H1 (cell line): ENCODE measurements around the gene TBC1D22A. TPM values are rescaled to one million over a fixed set of nuclear protein-coding genes. Genes with fewer than 3 reads are reported as not detected.

Experiments
- CTCF ChIA-PET: fragments of 300-600 bp; sonication (Branson Sonifier 250); formaldehyde crosslinking; loops from one replicate; lab custom pipeline; 2021; ENCODE audit not compliant: partially characterized antibody; lab: Charles Lee
- POLR2A ChIA-PET: fragments of 300-600 bp; sonication (Branson Sonifier 250); formaldehyde crosslinking; loops from one replicate; lab custom pipeline; 2021; ENCODE audit warnings: inconsistent platforms; ENCODE audit not compliant: partially characterized antibody; lab: Charles Lee
- DNase-seq, 2 experiments: peaks; one replicate each; pipeline versions ENCODE4 v3.0.0 to v3.0.0-alpha.2; 2010 to 2022; ENCODE audit warnings: low spot score in 2 of 2, low read depth in 1 of 2, mixed read lengths in 1 of 2
- FAIRE-seq: peaks from 2 replicates; lab custom pipeline; 2011; peaks lifted over from hg19 to GRCh38; lab: Jason Lieb, UNC
- H2AFZ ChIP-seq: 2 replicates; pipeline ENCODE4 v1.8.1; 2012; ENCODE audit warnings: low read length, inconsistent platforms
- H2AK5ac ChIP-seq: 2 replicates; pipeline ENCODE4 v1.6.1; 2013; ENCODE audit warnings: low read depth, low read length
- H2BK120ac ChIP-seq: replicated peaks from 2 replicates; pipeline ENCODE3; 2013; ENCODE audit warnings: low read depth, low read length, inconsistent platforms
- H2BK12ac ChIP-seq: 2 replicates; pipeline ENCODE4 v1.6.1; 2013; ENCODE audit warnings: low read depth, low read length
- H2BK15ac ChIP-seq: 2 replicates; pipeline ENCODE4 v1.6.1; 2013; ENCODE audit warnings: low read length
- H2BK20ac ChIP-seq: 2 replicates; pipeline ENCODE4 v1.6.1; 2013; ENCODE audit warnings: low read length
- H2BK5ac ChIP-seq: 2 replicates; pipeline ENCODE4 v1.6.1; 2013; ENCODE audit warnings: low read depth, low read length
- H3K14ac ChIP-seq: 2 replicates; pipeline ENCODE4 v1.6.1; 2013; ENCODE audit warnings: inconsistent platforms; ENCODE audit not compliant: insufficient read length
- H3K18ac ChIP-seq: 2 replicates; pipeline ENCODE4 v1.6.1; 2013; ENCODE audit warnings: low read length; ENCODE audit errors: extremely low read depth
- H3K23ac ChIP-seq: 2 replicates; pipeline ENCODE4 v1.6.1; 2013; ENCODE audit warnings: inconsistent platforms; ENCODE audit not compliant: insufficient read length
- H3K23me2 ChIP-seq: 2 replicates; pipeline ENCODE4 v1.6.1; 2013; ENCODE audit warnings: low read depth, low read length
- H3K27ac ChIP-seq: 2 replicates; pipeline ENCODE4 v1.6.1; 2011; ENCODE audit warnings: low read depth, low read length, inconsistent platforms
- H3K27me3 ChIP-seq, 4 experiments: replicated peaks in 1 of 4; 1 replicate in 1 of 4; 2 replicates in 3 of 4; pipeline versions ENCODE4 v1.6.1 to v1.8.1; 2011 to 2013; ENCODE audit warnings: low read length in 3 of 4, mild to moderate bottlenecking in 3 of 4, inconsistent platforms in 2 of 4, mixed read lengths in 2 of 4, moderate library complexity in 1 of 4; ENCODE audit not compliant: control insufficient read depth in 3 of 4, insufficient read depth in 3 of 4; ENCODE audit errors: extremely low read depth in 1 of 4
- H3K36me3 ChIP-seq, 4 experiments: 2 replicates each; pipeline versions ENCODE4 v1.6.1 to v1.8.1; 2011 to 2013; ENCODE audit warnings: mild to moderate bottlenecking in 4 of 4, low read length in 3 of 4, moderate library complexity in 2 of 4, control low read depth in 1 of 4, inconsistent platforms in 1 of 4; ENCODE audit not compliant: insufficient read depth in 4 of 4, control insufficient read depth in 2 of 4
- H3K4ac ChIP-seq: replicated peaks from 2 replicates; pipeline ENCODE3; 2013; ENCODE audit warnings: low read length, low read depth, mixed read lengths, inconsistent platforms; ENCODE audit not compliant: insufficient read length
- H3K4me1 ChIP-seq, 4 experiments: replicated peaks in 1 of 4; 1 replicate in 1 of 4; 2 replicates in 3 of 4; pipeline versions ENCODE4 v1.6.1 to v1.8.1; 2011 to 2013; ENCODE audit warnings: low read length in 3 of 4, inconsistent platforms in 2 of 4, mixed read lengths in 1 of 4; ENCODE audit not compliant: insufficient read depth in 4 of 4, control insufficient read depth in 3 of 4
- H3K4me2 ChIP-seq, 2 experiments: 2 replicates each; pipeline versions ENCODE4 v1.6.1 to v1.8.1; 2011 to 2013; ENCODE audit warnings: low read depth in 2 of 2, low read length in 2 of 2, control low read depth in 1 of 2, inconsistent platforms in 1 of 2, mild to moderate bottlenecking in 1 of 2; ENCODE audit not compliant: insufficient read depth in 1 of 2
- H3K4me3 ChIP-seq, 4 experiments: fragments of 200-600, 300-600 bp in 1 of 4; sonication (generic), shearing (Covaris generic), sonication (Bioruptor Twin) in 1 of 4; 2 replicates each; pipeline versions ENCODE4 v1.5.1 to v1.8.1; 2011 to 2016; ENCODE audit warnings: low read length in 4 of 4, low read depth in 3 of 4, control low read depth in 2 of 4, inconsistent platforms in 2 of 4, mild to moderate bottlenecking in 2 of 4, mixed read lengths in 1 of 4, moderate library complexity in 1 of 4; ENCODE audit not compliant: insufficient read depth in 2 of 4; ENCODE audit errors: extremely low read depth in 1 of 4
- H3K56ac ChIP-seq: replicated peaks from 2 replicates; pipeline ENCODE3; 2013; ENCODE audit warnings: low read depth, mild to moderate bottlenecking, mixed read lengths, low read length, inconsistent platforms; ENCODE audit not compliant: insufficient read length
- H3K79me1 ChIP-seq: 2 replicates; pipeline ENCODE4 v1.6.1; 2013; ENCODE audit warnings: low read depth, low read length, control low read depth
- H3K79me2 ChIP-seq, 2 experiments: 2 replicates each; pipeline versions ENCODE4 v1.6.1 to v1.8.1; 2012 to 2013; ENCODE audit warnings: low read length in 2 of 2, mild to moderate bottlenecking in 2 of 2, inconsistent platforms in 1 of 2; ENCODE audit not compliant: insufficient read depth in 2 of 2, control insufficient read depth in 1 of 2
- H3K9ac ChIP-seq, 4 experiments: replicated peaks in 1 of 4; 1 replicate in 1 of 4; 2 replicates in 3 of 4; pipeline versions ENCODE4 v1.6.1 to v1.8.1; 2011 to 2013; ENCODE audit warnings: low read depth in 3 of 4, low read length in 3 of 4, control low read depth in 2 of 4, mild to moderate bottlenecking in 2 of 4, moderate library complexity in 2 of 4, inconsistent platforms in 1 of 4; ENCODE audit errors: extremely low read depth in 1 of 4
- H3K9me3 ChIP-seq, 2 experiments: 2 replicates each; pipeline versions ENCODE4 v1.6.1 to v1.8.1; 2012 to 2013; ENCODE audit warnings: mild to moderate bottlenecking in 2 of 2, moderate library complexity in 2 of 2, control low read depth in 1 of 2, inconsistent platforms in 1 of 2, low read depth in 1 of 2, low read length in 1 of 2, mixed read lengths in 1 of 2; ENCODE audit not compliant: insufficient read depth in 2 of 2
- H4K20me1 ChIP-seq, 2 experiments: replicated peaks in 1 of 2; 2 replicates each; pipeline versions ENCODE3 to v1.8.1; 2011 to 2013; ENCODE audit warnings: inconsistent platforms in 2 of 2, low read length in 2 of 2, mild to moderate bottlenecking in 1 of 2; ENCODE audit not compliant: insufficient read depth in 2 of 2, control insufficient read depth in 1 of 2
- H4K5ac ChIP-seq: 2 replicates; pipeline ENCODE4 v1.6.1; 2013; ENCODE audit warnings: low read length, low read depth, mixed read lengths, inconsistent platforms; ENCODE audit not compliant: insufficient read length
- H4K8ac ChIP-seq: 2 replicates; pipeline ENCODE4 v1.8.0; 2013; ENCODE audit warnings: mild to moderate bottlenecking, moderate library complexity, low read length, inconsistent platforms; ENCODE audit not compliant: insufficient read depth; ENCODE audit errors: extremely low read depth
- H4K91ac ChIP-seq: replicated peaks from 2 replicates; pipeline ENCODE3; 2013; ENCODE audit warnings: low read length, mixed read lengths, inconsistent platforms; ENCODE audit not compliant: insufficient read length
- BACH1 ChIP-seq: IDR thresholded peaks from 2 replicates; pipeline ENCODE4 v1.6.1; 2012; ENCODE audit warnings: low read length, improper control_type of control experiment
- EGR1 ChIP-seq: IDR thresholded peaks from 2 replicates; pipeline ENCODE4 v1.6.1; 2011; ENCODE audit warnings: low read depth, low read length, borderline replicate concordance
- FOSL1 ChIP-seq: IDR thresholded peaks from 2 replicates; pipeline ENCODE4 v1.6.1; 2011; ENCODE audit warnings: mild to moderate bottlenecking, low read depth, low read length, moderate library complexity; ENCODE audit not compliant: insufficient read depth
- HDAC6 ChIP-seq: IDR thresholded peaks from one replicate; pipeline ENCODE4 v1.7.1; 2012; ENCODE audit warnings: low read depth, mild to moderate bottlenecking, inconsistent platforms, low read length, moderate library complexity
- KDM5A ChIP-seq: fragments of 200-600 bp; IDR thresholded peaks from 2 replicates; pipeline ENCODE4 v1.7.1; 2012; ENCODE audit warnings: mild to moderate bottlenecking, low read length, inconsistent platforms, mixed read lengths
- NANOG ChIP-seq: IDR thresholded peaks from 2 replicates; pipeline ENCODE4 v1.6.1; 2011; ENCODE audit warnings: low read length, low read depth, mild to moderate bottlenecking, inconsistent platforms; ENCODE audit not compliant: insufficient read depth, poor library complexity, severe bottlenecking
- RXRA ChIP-seq: IDR thresholded peaks from 2 replicates; pipeline ENCODE4 v1.6.1; 2011; ENCODE audit warnings: low read depth, mild to moderate bottlenecking, low read length, moderate library complexity; ENCODE audit not compliant: insufficient read depth
- SAP30 ChIP-seq: fragments of 300-600 bp; sonication (generic); IDR thresholded peaks from 2 replicates; pipeline ENCODE4 v1.7.1; 2012; ENCODE audit warnings: low read length, moderate library complexity, mild to moderate bottlenecking, inconsistent platforms; ENCODE audit not compliant: insufficient read depth, insufficient replicate concordance
- WGBS, 2 experiments: shearing (Covaris generic) in 1 of 2; methylation state at CpG; one replicate each; pipeline versions ENCODE4 v1.1.6 to v1.1.7; 2013 to 2015; ENCODE audit warnings: low lambda C conversion rate in 2 of 2, mixed read lengths in 2 of 2, inconsistent platforms in 1 of 2, low coverage in 1 of 2, missing lambda C conversion rate in 1 of 2; ENCODE audit not compliant: insufficient replicate concordance in 2 of 2, insufficient coverage in 1 of 2, insufficient read length in 1 of 2; ENCODE audit errors: extremely low coverage in 1 of 2, missing lambda C conversion rate in 1 of 2; 5-methylcytosine and 5-hydroxymethylcytosine counted together
- polyA plus RNA-seq, 7 experiments: library from polyadenylated mRNA; depleted of rRNA in 3 of 7; stranded (reverse) in 5 of 7; unstranded in 2 of 7; fragments of >200 nt in 5 of 7; fragments of 200-250 nt in 2 of 7; gene quantifications; 1 replicate in 5 of 7; 2 replicates in 1 of 7; 4 replicates in 1 of 7; pipeline versions ENCODE4 v1.2.1 to v1.2.3, GENCODE V29; 2011 to 2013; ENCODE audit warnings: missing spikeins in 2 of 7, mixed read lengths in 2 of 7
- total RNA-seq: library from RNA; stranded (reverse); fragmentation: NEBNext Ultra II Directional; extraction: Animal tissue kit (Norgen Biotek cat#: 25700); gene quantifications from 2 replicates; pipeline ENCODE4 v1.2.1, GENCODE V29; 2021
- TF ChIP-seq, protein P1 (sequence below): IDR thresholded peaks from 2 replicates; pipeline ENCODE4 v1.6.1; 2012; ENCODE audit warnings: inconsistent platforms

TBC1D22A gene
- total and polyA plus RNA-seq, 2 of the 8 experiments (the other 6 are each of a cell fraction or from before 2014, with no cell fraction given): 11.9 to 18.4 TPM

- H3K56ac ChIP-seq: no peak overlapping the region
- H2BK15ac ChIP-seq: no peak overlapping the region
- no peaks in the 10 kb centered on the region for H3K79me2 ChIP-seq
- H3K79me1 ChIP-seq: no peaks in the 10 kb centered on the region
- H3K27me3 ChIP-seq: no peaks in the 10 kb centered on the region
- no peak overlapping the region; the same call in 1 of the 2 replicates for H4K8ac ChIP-seq
- H4K5ac ChIP-seq: no peak overlapping the region
- FAIRE-seq (no peak), DNase-seq (peak in 1 of 2 experiments; percentile 1)
- no peak overlapping the region for H2BK120ac ChIP-seq
- no peak overlapping the region for H3K4me3 ChIP-seq
- no peaks in the 10 kb centered on the region for H3K23me2 ChIP-seq
- H2BK12ac ChIP-seq: no peak overlapping the region
- no peak overlapping the region for H2AK5ac ChIP-seq
- no peak overlapping the region for H3K23ac ChIP-seq
- 88% methylated on average over 8 of the region's 10 CpGs; no CpG with 5 or more reads in 1 of the 2 experiments for WGBS, 2 experiments
- H4K20me1 ChIP-seq: no peaks in the 10 kb centered on the region
- POLR2A ChIA-PET: no interaction called here
- no peaks in the 10 kb centered on the region for H3K4me1 ChIP-seq
- H3K36me3 ChIP-seq: no peaks in the 10 kb centered on the region
- H2BK5ac ChIP-seq: no peak overlapping the region
- H3K9me3 ChIP-seq: peaks cover 86 to 100% of the 10 kb centered on the region in 2 experiments
- no peak overlapping the region for H2BK20ac ChIP-seq
- CTCF ChIA-PET: no interaction called here
- H3K4me2 ChIP-seq: no peak overlapping the region
- no peak overlapping the region for H3K14ac ChIP-seq
- no peak overlapping the region for H3K18ac ChIP-seq
- H3K4ac ChIP-seq: no peak overlapping the region
- H3K27ac ChIP-seq: no peak overlapping the region
- H3K9ac ChIP-seq: no peak overlapping the region
- no peak overlapping the region for H4K91ac ChIP-seq
- no peak overlapping the region for H2AFZ ChIP-seq
- no peak for TF ChIP-seq KDM5A
- TF ChIP-seq BACH1: no peak
- TF ChIP-seq EGR1: no peak
- TF ChIP-seq, protein P1, sequence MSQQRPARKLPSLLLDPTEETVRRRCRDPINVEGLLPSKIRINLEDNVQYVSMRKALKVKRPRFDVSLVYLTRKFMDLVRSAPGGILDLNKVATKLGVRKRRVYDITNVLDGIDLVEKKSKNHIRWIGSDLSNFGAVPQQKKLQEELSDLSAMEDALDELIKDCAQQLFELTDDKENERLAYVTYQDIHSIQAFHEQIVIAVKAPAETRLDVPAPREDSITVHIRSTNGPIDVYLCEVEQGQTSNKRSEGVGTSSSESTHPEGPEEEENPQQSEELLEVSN: no peak
- no peak for TF ChIP-seq HDAC6
- no peak for TF ChIP-seq RXRA
- TF ChIP-seq NANOG: no peak
- no peak for TF ChIP-seq SAP30
- no peak for TF ChIP-seq FOSL1
Observed at GRCh38 chr22:47205554-47205953, 443.1 kb downstream of the TBC1D22A start.
